HepG2 (cell line): ENCODE results near the gene GPAM. TPM values are rescaled to one million over a fixed set of nuclear protein-coding genes. Genes with fewer than 3 reads are reported as not detected.

Experiments used
- ATAC-seq: fragments of 200-7000 bp; cut with Tn5 transposase; 3 replicates; pipeline ENCODE4 v1.9.1; 2020; ENCODE audit warnings: mild to moderate bottlenecking, moderate library complexity
- BruUV-seq: library from RNA; stranded (reverse); fragments of 400-500 nt; replicated peaks from 2 replicates; lab custom pipeline; 2021; lab: Mats Ljungman, UMichigan
- CTCF ChIA-PET: fragments of 300-600 bp; formaldehyde crosslinking; extraction: SDS; loops from one replicate; lab custom pipeline; 2021; ENCODE audit warnings: low total read pairs, inconsistent platforms, low intra/inter-chr PET ratio; lab: Yijun Ruan, JAX
- POLR2A ChIA-PET: fragments of 350-600 bp; sonication (Branson Sonifier 250); formaldehyde crosslinking; loops from one replicate; lab custom pipeline; 2020; ENCODE audit warnings: antibody characterized with exemption, inconsistent platforms; lab: Yijun Ruan, JAX
- DNase-seq: peaks from one replicate; pipeline ENCODE4 v3.0.0-alpha.2; 2015; ENCODE audit warnings: low spot score
- FAIRE-seq: peaks from 3 replicates; lab custom pipeline; 2011; peaks lifted over from hg19 to GRCh38; lab: Jason Lieb, UNC
- H2AFZ ChIP-seq: one replicate; pipeline ENCODE4 v1.6.1; 2011; ENCODE audit warnings: low read length, inconsistent platforms
- H3K27ac ChIP-seq: fragments of 300-600 bp; 3 replicates; pipeline ENCODE4 v1.8.0; 2011; ENCODE audit warnings: mixed run types, mild to moderate bottlenecking, mixed read lengths, low read length, inconsistent platforms; ENCODE audit not compliant: insufficient read depth; ENCODE audit errors: extremely low read length
- H3K27me3 ChIP-seq, 2 experiments: fragments of 200-600 bp in 1 of 2; 2 replicates in 1 of 2; 3 replicates in 1 of 2; pipeline versions ENCODE4 v1.6.0 to v1.8.0; 2011; ENCODE audit warnings: low read length in 2 of 2, mild to moderate bottlenecking in 2 of 2, moderate library complexity in 2 of 2, inconsistent platforms in 1 of 2; ENCODE audit not compliant: insufficient read depth in 2 of 2, control insufficient read depth in 1 of 2
- H3K36me3 ChIP-seq, 2 experiments: fragments of 200-600 bp in 1 of 2; replicated peaks in 1 of 2; 2 replicates in 1 of 2; 3 replicates in 1 of 2; pipeline versions ENCODE4 v1.5.1 to v1.8.0; 2011; ENCODE audit warnings: low read length in 2 of 2, inconsistent platforms in 1 of 2; ENCODE audit not compliant: insufficient read depth in 2 of 2, control insufficient read depth in 1 of 2
- H3K4me1 ChIP-seq: 2 replicates; pipeline ENCODE4 v1.5.1; 2012; ENCODE audit warnings: low read length, inconsistent platforms; ENCODE audit not compliant: insufficient read depth
- H3K4me2 ChIP-seq: 2 replicates; pipeline ENCODE4 v1.6.0; 2011; ENCODE audit warnings: low read depth, low read length, inconsistent platforms
- H3K4me3 ChIP-seq, 3 experiments: fragments of 200-600 bp in 1 of 3; sonication (generic), shearing (Covaris generic) in 1 of 3; replicated peaks in 1 of 3; 2 replicates each; pipeline ENCODE4 v1.5.1; 2011 to 2016; ENCODE audit warnings: low read length in 3 of 3, inconsistent platforms in 2 of 3, low read depth in 2 of 3, mild to moderate bottlenecking in 2 of 3, control low read depth in 1 of 3, mixed read lengths in 1 of 3; ENCODE audit not compliant: insufficient read depth in 1 of 3
- H3K79me2 ChIP-seq: one replicate; pipeline ENCODE4 v1.6.1; 2011; ENCODE audit warnings: low read length, inconsistent platforms; ENCODE audit not compliant: insufficient read depth
- H3K9ac ChIP-seq: 2 replicates; pipeline ENCODE4 v1.6.0; 2011; ENCODE audit warnings: mild to moderate bottlenecking, low read depth, low read length, inconsistent platforms; ENCODE audit not compliant: insufficient read depth
- H3K9me3 ChIP-seq: 2 replicates; pipeline ENCODE4 v1.5.1; 2012; ENCODE audit warnings: mild to moderate bottlenecking, low read length
- H4K20me1 ChIP-seq: 2 replicates; pipeline ENCODE4 v1.6.0; 2011; ENCODE audit warnings: inconsistent platforms, mild to moderate bottlenecking, low read length, moderate library complexity; ENCODE audit not compliant: insufficient read depth
- TP53 ChIP-seq: sonication (generic); formaldehyde crosslinking; conservative IDR thresholded peaks from 2 replicates; pipeline ENCODE4 v1.4.0; 2020; ENCODE audit warnings: missing genetic modification reagents
- ZBTB34 ChIP-seq: sonication (generic); formaldehyde crosslinking; IDR thresholded peaks from 2 replicates; pipeline ENCODE4 v1.8.0; 2022; ENCODE audit warnings: mild to moderate bottlenecking, missing genetic modification reagents
- ZFY ChIP-seq: sonication (generic); formaldehyde crosslinking; IDR thresholded peaks from 2 replicates; pipeline ENCODE4 v1.4.0; 2020; ENCODE audit warnings: missing genetic modification reagents
- WGBS: methylation state at CpG from one replicate; pipeline ENCODE4 v1.1.6; 2017; ENCODE audit warnings: low lambda C conversion rate; 5-methylcytosine and 5-hydroxymethylcytosine counted together
- in situ Hi-C: cut with HindIII; loops from 2 replicates; pipeline ENCODE4 v1.10.0; 2017; ENCODE audit warnings: low pct_unique_long_range_greater_than_20kb; ENCODE audit not compliant: extremely low pct_ligation_motif_present
- intact Hi-C: fragments of 100-400 bp; cut with micrococcal nuclease; formaldehyde crosslinking; loops from one replicate; pipeline ENCODE4 v1.10.0; 2022; ENCODE audit not compliant: unreplicated experiment
- polyA plus RNA-seq, 8 experiments: library from polyadenylated mRNA; depleted of rRNA in 3 of 8; stranded (reverse) in 7 of 8; unstranded in 1 of 8; fragments of >200 nt; fragmentation: Illumina TruSeq in 4 of 8; extraction: Trizol in 4 of 8; gene quantifications; 2 replicates each; pipeline versions ENCODE4 v1.2.1 to v1.2.3, GENCODE V29; 2011 to 2016; ENCODE audit warnings: low read depth in 4 of 8, missing spikeins in 1 of 8, mixed read lengths in 1 of 8; ENCODE audit not compliant: insufficient read depth in 1 of 8
- total RNA-seq, 5 experiments: library from RNA; depleted of rRNA; stranded (reverse); fragments of >200 nt; fragmentation: Illumina TruSeq; extraction: Trizol; gene quantifications; 2 replicates each; pipeline ENCODE4 v1.2.3, GENCODE V29; 2016; ENCODE audit warnings: low read depth in 1 of 5
- TF ChIP-seq, protein P1 (sequence below): sonication (generic); formaldehyde crosslinking; IDR thresholded peaks from 2 replicates; pipeline ENCODE4 v1.5.0; 2020; ENCODE audit warnings: mild to moderate bottlenecking, missing genetic modification reagents

GPAM gene
- total and polyA plus RNA-seq, 2 of the 13 experiments (the other 11 are each of a cell fraction or from before 2014, with no cell fraction given) = 36.8 to 140 TPM

DNA sequence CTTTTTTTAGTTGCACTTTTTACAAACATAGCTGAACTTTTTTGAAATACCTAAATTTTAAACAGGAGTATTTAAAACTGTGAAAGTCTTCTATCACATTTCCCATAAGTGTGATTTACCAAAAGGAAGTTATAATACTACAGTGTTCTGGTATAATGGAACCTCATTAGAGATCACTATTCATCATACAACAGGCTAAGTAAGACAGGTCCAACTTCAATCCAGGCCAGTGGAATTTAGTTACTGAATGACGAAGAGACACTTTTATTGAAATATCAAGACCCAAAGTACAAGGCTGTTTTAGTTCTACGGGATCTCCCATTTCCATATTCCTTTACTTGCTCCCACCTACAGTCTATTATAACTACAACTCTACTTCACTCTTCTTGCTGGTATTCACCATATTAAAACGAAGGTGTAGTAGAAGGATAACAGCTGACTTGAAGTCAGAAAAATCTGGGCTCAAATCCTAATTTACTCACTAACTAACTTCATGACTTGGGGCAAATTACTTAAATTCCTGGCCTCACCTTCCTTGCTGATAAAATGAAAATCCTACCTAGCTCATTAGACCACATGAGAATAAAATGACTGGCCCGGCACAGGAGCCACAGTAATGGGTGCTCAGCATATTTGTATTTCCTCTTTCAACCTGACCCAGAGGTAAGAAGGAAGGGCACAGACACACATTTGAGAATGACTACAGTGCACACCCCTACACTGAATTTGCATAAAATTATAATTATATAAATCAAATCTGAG, 21.6 kb downstream of the GPAM start:
- ATAC-seq = no peak
- in situ Hi-C loops = no loop called here

More for the DNA sequence above, 21.6 kb downstream of the GPAM start:
- no peak overlapping the region for H2AFZ ChIP-seq
- FAIRE-seq = no peak
- H3K27me3 ChIP-seq = no peaks in the 10 kb centered on the region
- no peaks in the 10 kb centered on the region for H4K20me1 ChIP-seq
- intact Hi-C loops = loop anchor here (5.0 kb wide), 2 partner anchors 145 to 275 kb away; no protein-coding TSS in a partner anchor
- peak overlapping the region; percentile 5 for H3K27ac ChIP-seq
- no peak overlapping the region for H3K4me3 ChIP-seq
- CTCF ChIA-PET = no interaction called here
- no peak for TF ChIP-seq ZFY (CRISPR knock-in tag)
- TF ChIP-seq, protein P1, sequence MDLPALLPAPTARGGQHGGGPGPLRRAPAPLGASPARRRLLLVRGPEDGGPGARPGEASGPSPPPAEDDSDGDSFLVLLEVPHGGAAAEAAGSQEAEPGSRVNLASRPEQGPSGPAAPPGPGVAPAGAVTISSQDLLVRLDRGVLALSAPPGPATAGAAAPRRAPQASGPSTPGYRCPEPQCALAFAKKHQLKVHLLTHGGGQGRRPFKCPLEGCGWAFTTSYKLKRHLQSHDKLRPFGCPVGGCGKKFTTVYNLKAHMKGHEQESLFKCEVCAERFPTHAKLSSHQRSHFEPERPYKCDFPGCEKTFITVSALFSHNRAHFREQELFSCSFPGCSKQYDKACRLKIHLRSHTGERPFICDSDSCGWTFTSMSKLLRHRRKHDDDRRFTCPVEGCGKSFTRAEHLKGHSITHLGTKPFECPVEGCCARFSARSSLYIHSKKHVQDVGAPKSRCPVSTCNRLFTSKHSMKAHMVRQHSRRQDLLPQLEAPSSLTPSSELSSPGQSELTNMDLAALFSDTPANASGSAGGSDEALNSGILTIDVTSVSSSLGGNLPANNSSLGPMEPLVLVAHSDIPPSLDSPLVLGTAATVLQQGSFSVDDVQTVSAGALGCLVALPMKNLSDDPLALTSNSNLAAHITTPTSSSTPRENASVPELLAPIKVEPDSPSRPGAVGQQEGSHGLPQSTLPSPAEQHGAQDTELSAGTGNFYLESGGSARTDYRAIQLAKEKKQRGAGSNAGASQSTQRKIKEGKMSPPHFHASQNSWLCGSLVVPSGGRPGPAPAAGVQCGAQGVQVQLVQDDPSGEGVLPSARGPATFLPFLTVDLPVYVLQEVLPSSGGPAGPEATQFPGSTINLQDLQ (CRISPR knock-in tag) = no peak
- no peak for TF ChIP-seq ZBTB34 (CRISPR knock-in tag)
- no peak for TF ChIP-seq TP53 (CRISPR knock-in tag)
- peaks cover 3% of the 10 kb centered on the region for H3K79me2 ChIP-seq
- POLR2A ChIA-PET = no interaction called here
- H3K4me1 ChIP-seq = no peaks in the 10 kb centered on the region
- H3K4me2 ChIP-seq = no peak overlapping the region
- peaks cover 30 to 90% of the 10 kb centered on the region in 2 experiments for H3K36me3 ChIP-seq
- no peak overlapping the region for H3K9ac ChIP-seq
- DNase-seq = no peak
- WGBS = 73% methylated on average over 4 of the region's 4 CpGs
- no peaks in the 10 kb centered on the region for H3K9me3 ChIP-seq
- no TSS peak for BruUV-seq
